ENCODE measurements around the gene CUL7.

DNA sequence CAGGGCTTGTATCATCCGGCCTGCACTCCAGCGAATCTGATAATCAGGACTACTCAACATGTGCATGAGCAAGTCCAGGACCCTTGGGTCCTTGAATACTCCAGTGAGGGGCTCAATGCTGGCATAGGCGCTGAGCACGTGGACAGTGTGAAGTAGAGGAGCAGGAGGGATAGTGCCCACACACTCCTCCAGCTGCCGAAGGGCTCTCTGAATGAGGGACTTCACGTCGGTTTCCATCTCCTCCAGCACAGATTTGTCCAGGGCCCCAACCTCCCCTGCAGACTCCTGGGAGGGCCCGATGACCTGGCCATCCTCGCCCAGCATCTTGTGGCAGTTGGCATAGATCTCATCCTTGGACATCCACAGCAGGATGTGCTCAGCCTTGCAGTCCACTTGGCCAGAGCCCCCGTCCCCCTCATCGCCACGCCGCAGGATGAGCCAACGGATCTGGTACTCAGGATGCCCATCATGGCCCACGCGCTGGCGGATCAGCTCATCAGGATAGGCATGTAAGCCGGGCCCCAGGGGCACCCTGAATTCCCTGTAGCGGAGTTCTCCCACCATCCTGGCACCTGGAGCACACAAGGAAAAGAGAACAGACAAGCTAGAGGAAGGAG is 1.3 kb downstream of the CUL7 start:
- no peak for TF ChIP-seq EZH2phosphoT487 (IDR thresholded peaks at IDR 0.05; ENCODE audit: insufficient read depth, low read depth)
- no peak for TF ChIP-seq EZH2 (IDR thresholded peaks at IDR 0.05; ENCODE audit: insufficient read depth, poor library complexity, severe bottlenecking)
